ENCODE data around the gene HARS2.

Gene HARS2

GRCh38 chr5:140690376-140690932 is 801 bp upstream of the HARS2 start:
- H2AFZ ChIP-seq (ENCODE audit: low read length) = peak overlapping the region; percentile 92
- H3K9me3 ChIP-seq (ENCODE audit: insufficient read depth, low read depth, low read length) = no peaks in the 10 kb centered on the region
- H3K4me2 ChIP-seq (ENCODE audit: low read depth, low read length, poor library complexity, severe bottlenecking) = peak overlapping the region; percentile 86
- no peaks in the 10 kb centered on the region for H3K27me3 ChIP-seq (ENCODE audit: insufficient read depth, low read length, poor library complexity, severe bottlenecking)
- H3K79me2 ChIP-seq (ENCODE audit: insufficient read depth, low read length) = peaks cover 57% of the 10 kb centered on the region
- no peaks in the 10 kb centered on the region for H3F3A ChIP-seq (ENCODE audit: low read depth)
- H3K36me3 ChIP-seq (ENCODE audit: insufficient read depth, low read length) = peaks cover 7% of the 10 kb centered on the region; the same call in 1 of the 2 replicates
- peaks cover 13% of the 10 kb centered on the region for H4K20me1 ChIP-seq (ENCODE audit: insufficient read depth, low read length, poor library complexity, severe bottlenecking)
- H3K9ac ChIP-seq (ENCODE audit: low read depth, low read length, poor library complexity, severe bottlenecking) = peak overlapping the region; percentile 85
- TF ChIP-seq EZH2phosphoT487 (IDR thresholded peaks at IDR 0.05; ENCODE audit: borderline replicate concordance) (no peak), CTCF (conservative IDR thresholded peaks at IDR 0.05; ENCODE audit: low read length) (no peak)
- H3K4me3 ChIP-seq (ENCODE audit: low read length, poor library complexity, severe bottlenecking) = peak overlapping the region; percentile 84
- H3K4me1 ChIP-seq (ENCODE audit: insufficient read depth, low read length, poor library complexity, severe bottlenecking) = peaks cover 13% of the 10 kb centered on the region
- no peaks in the 10 kb centered on the region for H3K9me2 ChIP-seq (replicated peaks; ENCODE audit: low read depth, low read length)

DNA sequence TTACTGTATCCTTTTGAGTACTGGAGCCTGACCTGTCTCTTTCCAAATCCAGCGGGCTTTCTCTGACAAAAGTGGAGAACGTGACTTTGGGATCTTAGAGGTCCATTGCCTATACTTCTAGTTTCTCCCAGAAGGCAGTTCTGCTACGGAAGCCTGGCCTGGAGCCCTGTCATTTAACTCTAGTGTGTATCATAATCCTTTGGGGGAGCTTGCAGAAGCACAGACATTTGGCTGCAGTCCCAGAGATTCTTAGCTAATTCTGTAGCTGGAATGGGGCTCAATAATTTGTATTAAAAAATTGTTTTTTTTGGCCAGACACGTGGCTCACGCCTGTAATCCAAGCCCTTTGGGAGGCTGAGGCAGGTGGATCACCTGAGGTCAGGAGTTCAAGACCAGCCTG is 3.0 kb downstream of the HARS2 start:
- TF ChIP-seq CTCF (conservative IDR thresholded peaks at IDR 0.05; ENCODE audit: low read length) = no peak
- no peak for TF ChIP-seq EZH2phosphoT487 (IDR thresholded peaks at IDR 0.05; ENCODE audit: borderline replicate concordance)
- Histone ChIP-seq H3K36me3 (ENCODE audit: insufficient read depth, low read length) (peaks cover 44% of the 10 kb centered on the region; the same call in 1 of the 2 replicates), H4K20me1 (ENCODE audit: insufficient read depth, low read length, poor library complexity, severe bottlenecking) (peaks cover 13% of the 10 kb centered on the region), H3F3A (ENCODE audit: low read depth) (no peaks in the 10 kb centered on the region), H3K79me2 (ENCODE audit: insufficient read depth, low read length) (peaks cover 51% of the 10 kb centered on the region), H3K4me1 (ENCODE audit: insufficient read depth, low read length, poor library complexity, severe bottlenecking) (peaks cover 13% of the 10 kb centered on the region), H3K9me3 (ENCODE audit: insufficient read depth, low read depth, low read length) (no peaks in the 10 kb centered on the region), H3K9me2 (replicated peaks; ENCODE audit: low read depth, low read length) (no peaks in the 10 kb centered on the region), H3K9ac (ENCODE audit: low read depth, low read length, poor library complexity, severe bottlenecking) (no peak overlapping the region), H3K4me2 (ENCODE audit: low read depth, low read length, poor library complexity, severe bottlenecking) (peak overlapping the region; percentile 82), H3K4me3 (ENCODE audit: low read length, poor library complexity, severe bottlenecking) (no peak overlapping the region), H2AFZ (ENCODE audit: low read length) (no peak overlapping the region), H3K27me3 (ENCODE audit: insufficient read depth, low read length, poor library complexity, severe bottlenecking) (no peaks in the 10 kb centered on the region)

GRCh38 chr5:140696891-140697492 is 5.7 kb downstream of the HARS2 start:
- Histone ChIP-seq H3K9me3 (ENCODE audit: insufficient read depth, low read depth, low read length) (no peaks in the 10 kb centered on the region), H3K9ac (ENCODE audit: low read depth, low read length, poor library complexity, severe bottlenecking) (no peak overlapping the region), H3F3A (ENCODE audit: low read depth) (no peaks in the 10 kb centered on the region), H2AFZ (ENCODE audit: low read length) (no peak overlapping the region), H3K79me2 (ENCODE audit: insufficient read depth, low read length) (peaks cover 46% of the 10 kb centered on the region), H3K4me1 (ENCODE audit: insufficient read depth, low read length, poor library complexity, severe bottlenecking) (peaks cover 21% of the 10 kb centered on the region), H3K4me3 (ENCODE audit: low read length, poor library complexity, severe bottlenecking) (no peak overlapping the region), H3K36me3 (ENCODE audit: insufficient read depth, low read length) (peaks cover 47% of the 10 kb centered on the region; the same call in 1 of the 2 replicates), H4K20me1 (ENCODE audit: insufficient read depth, low read length, poor library complexity, severe bottlenecking) (peaks cover 20% of the 10 kb centered on the region), H3K4me2 (ENCODE audit: low read depth, low read length, poor library complexity, severe bottlenecking) (no peak overlapping the region), H3K9me2 (replicated peaks; ENCODE audit: low read depth, low read length) (no peaks in the 10 kb centered on the region), H3K27me3 (ENCODE audit: insufficient read depth, low read length, poor library complexity, severe bottlenecking) (no peaks in the 10 kb centered on the region)
- TF ChIP-seq CTCF (conservative IDR thresholded peaks at IDR 0.05; ENCODE audit: low read length) (no peak), EZH2phosphoT487 (IDR thresholded peaks at IDR 0.05; ENCODE audit: borderline replicate concordance) (no peak)
